GM19193 (cell line): ENCODE results near the gene PCNX2.

ENCODE experiments used
- POLR2A ChIP-seq: IDR thresholded peaks from 4 replicates; pipeline ENCODE4 v1.6.1; 2011; ENCODE audit not compliant: insufficient read depth, insufficient read length; ENCODE audit errors: extremely low read depth

Gene PCNX2

DNA sequence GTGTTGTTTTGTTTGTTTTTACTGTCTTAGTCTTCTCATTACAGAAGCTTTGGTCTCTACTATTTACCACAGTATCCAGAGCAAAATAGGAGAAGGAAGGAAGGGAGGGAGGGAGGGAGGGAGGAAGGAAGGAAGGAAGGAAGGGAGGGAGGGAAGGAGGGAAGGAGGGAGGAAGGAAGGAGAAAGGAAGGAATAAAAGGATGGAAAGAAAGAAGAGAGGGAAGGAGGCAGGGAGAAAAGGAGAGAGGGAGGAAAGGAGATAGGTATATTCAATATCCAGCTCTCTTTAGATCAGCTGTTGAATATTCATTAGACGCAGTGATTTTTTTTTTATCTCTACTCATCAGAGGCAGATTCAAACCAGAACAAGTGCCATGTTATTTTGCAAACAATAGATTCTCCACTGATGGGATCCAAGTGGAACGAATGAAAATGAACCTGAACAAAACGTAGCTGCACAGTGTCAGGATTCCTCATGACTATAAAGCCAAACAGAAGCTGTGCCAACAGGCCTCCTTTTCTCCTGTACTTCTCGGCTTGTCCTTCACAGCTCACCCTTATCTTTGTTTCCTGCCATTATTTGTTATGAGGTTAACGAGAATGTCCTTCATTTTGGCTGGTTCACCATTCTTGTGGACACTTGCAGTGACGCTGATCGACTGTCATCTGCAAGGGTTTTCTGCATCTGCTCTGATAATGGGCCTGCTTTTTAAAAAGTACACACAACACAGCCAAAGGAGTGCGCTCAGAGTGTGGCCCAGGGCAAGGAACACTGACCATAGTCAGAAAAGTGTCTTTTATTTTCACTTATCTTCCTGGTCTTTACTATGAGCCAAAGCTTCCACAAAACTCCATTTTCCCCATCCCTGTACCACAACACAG is 352.9 kb downstream of the PCNX2 start:
- no peak for TF ChIP-seq POLR2A

GRCh38 chr1:232940262-232940661 is 355.3 kb downstream of the PCNX2 start:
- no peak for TF ChIP-seq POLR2A

DNA sequence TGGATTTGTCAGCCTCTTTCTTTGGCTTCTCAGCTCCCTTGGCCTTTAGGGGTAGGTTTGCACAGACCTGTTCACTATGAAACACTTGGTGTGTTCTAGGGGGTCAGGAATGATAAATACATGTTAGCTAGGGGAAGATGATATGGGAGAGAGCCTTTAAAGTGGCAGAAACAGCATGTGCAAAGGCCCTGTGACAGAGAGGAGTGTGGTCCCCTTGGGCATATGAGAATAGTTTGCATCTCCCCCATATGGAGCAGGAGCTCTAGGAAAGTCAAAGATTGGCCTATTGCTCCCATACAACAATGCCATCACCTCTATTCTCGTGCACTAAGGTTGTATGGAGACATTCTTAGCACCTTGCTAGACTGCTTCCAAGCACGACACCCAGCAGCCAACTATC is 355.8 kb downstream of the PCNX2 start:
- no peak for TF ChIP-seq POLR2A

- no peak for TF ChIP-seq POLR2A
These were observed 356.6 kb downstream of the PCNX2 start for GRCh38 chr1:232938926-232939325.

GRCh38 chr1:232937741-232938375 is 357.7 kb downstream of the PCNX2 start:
- TF ChIP-seq POLR2A, result no peak

- no peak for TF ChIP-seq POLR2A
These were observed 358.6 kb downstream of the PCNX2 start for GRCh38 chr1:232936941-232937340.
